ENCODE results near the gene MPDZ.

Gene MPDZ

DNA sequence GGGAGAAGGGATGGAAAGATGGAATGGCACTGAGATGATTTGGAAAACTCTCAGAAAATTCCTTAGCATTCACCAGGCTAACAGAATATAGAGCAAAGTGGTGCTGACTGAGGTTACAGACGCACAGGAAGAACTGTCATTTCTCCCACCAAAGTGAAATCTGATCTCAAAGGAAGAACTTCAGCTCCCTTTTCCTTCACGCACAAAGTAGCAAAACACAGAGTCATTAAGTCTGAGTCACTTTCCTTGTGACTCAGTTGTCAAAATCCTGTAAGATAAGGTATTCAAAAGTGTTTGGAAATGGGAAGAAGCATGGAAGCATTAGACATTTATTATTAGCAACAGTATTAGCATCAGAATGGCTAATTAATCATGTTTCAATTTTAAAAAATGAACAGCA, 11.7 kb downstream of the MPDZ start:
- TF ChIP-seq, protein P1, sequence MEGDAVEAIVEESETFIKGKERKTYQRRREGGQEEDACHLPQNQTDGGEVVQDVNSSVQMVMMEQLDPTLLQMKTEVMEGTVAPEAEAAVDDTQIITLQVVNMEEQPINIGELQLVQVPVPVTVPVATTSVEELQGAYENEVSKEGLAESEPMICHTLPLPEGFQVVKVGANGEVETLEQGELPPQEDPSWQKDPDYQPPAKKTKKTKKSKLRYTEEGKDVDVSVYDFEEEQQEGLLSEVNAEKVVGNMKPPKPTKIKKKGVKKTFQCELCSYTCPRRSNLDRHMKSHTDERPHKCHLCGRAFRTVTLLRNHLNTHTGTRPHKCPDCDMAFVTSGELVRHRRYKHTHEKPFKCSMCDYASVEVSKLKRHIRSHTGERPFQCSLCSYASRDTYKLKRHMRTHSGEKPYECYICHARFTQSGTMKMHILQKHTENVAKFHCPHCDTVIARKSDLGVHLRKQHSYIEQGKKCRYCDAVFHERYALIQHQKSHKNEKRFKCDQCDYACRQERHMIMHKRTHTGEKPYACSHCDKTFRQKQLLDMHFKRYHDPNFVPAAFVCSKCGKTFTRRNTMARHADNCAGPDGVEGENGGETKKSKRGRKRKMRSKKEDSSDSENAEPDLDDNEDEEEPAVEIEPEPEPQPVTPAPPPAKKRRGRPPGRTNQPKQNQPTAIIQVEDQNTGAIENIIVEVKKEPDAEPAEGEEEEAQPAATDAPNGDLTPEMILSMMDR (IDR thresholded peaks at IDR 0.05; ENCODE audit: low read depth, low read length): no peak
- H3K4me3 ChIP-seq (replicated peaks in 1 of 2; ENCODE audit: low read depth in 2 of 2, low read length in 2 of 2): no peak overlapping the region
- peak; percentile 91 to 94 for DNase-seq (ENCODE audit: low read depth in 2 of 2)

DNA sequence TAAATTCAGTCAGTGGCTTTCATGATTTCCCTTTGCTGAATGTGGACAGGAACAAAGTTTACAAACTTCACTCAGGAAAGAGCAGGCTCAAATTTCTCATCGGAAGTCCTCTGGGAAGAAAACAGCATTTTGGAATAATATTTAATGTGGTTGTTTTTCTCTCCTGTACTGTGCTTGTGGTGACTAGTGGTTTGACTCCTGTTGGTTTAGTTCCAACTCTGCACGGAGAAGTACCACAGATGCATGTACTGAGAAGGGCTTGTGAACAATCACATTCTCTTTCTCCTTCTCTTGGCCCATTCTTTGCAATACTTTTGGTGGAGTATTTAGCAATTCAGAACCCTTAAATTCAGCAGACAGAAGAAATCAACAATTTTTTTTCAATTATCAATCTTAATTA, 13.3 kb downstream of the MPDZ start:
- TF ChIP-seq, protein P1 (IDR thresholded peaks at IDR 0.05; ENCODE audit: low read depth, low read length): no peak
- no peak overlapping the region for H3K4me3 ChIP-seq (replicated peaks in 1 of 2; ENCODE audit: low read depth in 2 of 2, low read length in 2 of 2)
- DNase-seq (ENCODE audit: low read depth in 2 of 2): peak; percentile 78 to 91

DNA sequence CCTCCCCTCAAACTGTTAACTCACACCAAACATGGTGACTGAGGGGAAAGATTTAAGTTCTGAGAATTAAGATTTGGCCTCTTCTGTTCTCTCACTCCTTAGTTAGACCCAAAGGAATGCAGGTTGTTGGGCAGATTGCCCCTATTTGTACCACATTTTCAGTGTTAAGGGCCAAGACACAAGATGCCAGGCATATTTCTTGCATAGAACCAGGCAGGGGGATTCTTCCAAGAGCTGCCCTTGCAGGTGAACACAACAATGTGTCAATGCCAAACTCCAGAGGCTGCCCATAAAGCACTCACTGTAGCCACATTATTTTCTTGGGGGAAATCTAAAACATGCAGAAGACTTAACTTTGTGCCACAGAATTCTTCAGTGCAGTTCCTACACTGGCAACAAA, 14.7 kb downstream of the MPDZ start:
- no peak overlapping the region for H3K4me3 ChIP-seq (replicated peaks in 1 of 2; ENCODE audit: low read depth in 2 of 2, low read length in 2 of 2)
- DNase-seq (ENCODE audit: low read depth in 2 of 2): peak in 1 of 2 donors; percentile 33
- TF ChIP-seq, protein P1 (IDR thresholded peaks at IDR 0.05; ENCODE audit: low read depth, low read length): no peak

DNA sequence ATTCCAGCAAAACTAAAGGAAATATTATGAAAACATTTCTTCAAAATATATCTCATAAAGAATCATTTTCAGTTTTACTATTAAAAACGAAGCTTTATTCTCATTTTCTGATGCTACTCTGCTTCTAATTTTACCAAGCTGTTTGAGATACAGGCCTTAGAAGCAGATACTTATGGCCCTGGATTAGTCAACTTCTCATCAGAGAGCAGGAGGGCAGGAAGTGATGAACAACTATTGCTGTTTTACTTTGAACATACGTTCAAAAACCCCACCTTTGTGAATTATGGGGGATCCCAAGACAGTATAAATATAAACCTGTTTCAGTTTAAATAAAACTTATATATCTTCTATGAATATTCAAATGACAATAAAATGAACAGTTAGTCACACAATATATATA, 16.0 kb downstream of the MPDZ start:
- peak in 1 of 2 donors; percentile 36 for DNase-seq (ENCODE audit: low read depth in 2 of 2)
- H3K4me3 ChIP-seq (replicated peaks in 1 of 2; ENCODE audit: low read depth in 2 of 2, low read length in 2 of 2): no peak overlapping the region
- TF ChIP-seq, protein P1 (IDR thresholded peaks at IDR 0.05; ENCODE audit: low read depth, low read length): no peak

DNA sequence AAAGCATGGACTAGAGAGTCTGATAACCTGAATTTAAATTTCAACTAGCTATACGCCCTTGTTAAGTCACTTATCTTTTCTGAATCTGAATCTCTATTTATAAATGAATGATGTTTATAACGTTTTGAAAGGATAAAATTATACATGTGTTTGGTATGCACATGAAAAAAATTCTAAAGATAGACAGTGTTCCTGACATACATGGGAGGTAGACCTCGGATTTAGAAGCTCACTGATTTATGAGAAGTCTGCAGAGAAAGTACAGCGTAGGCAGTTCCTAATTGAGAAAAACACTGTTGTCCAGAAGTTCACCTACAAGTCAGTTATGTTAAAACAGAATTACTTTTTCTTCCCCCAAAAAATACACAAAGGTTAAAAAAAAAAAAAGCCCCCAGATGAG, 26.6 kb downstream of the MPDZ start:
- no peak for DNase-seq (ENCODE audit: low read depth in 2 of 2)
- TF ChIP-seq, protein P1 (IDR thresholded peaks at IDR 0.05; ENCODE audit: low read depth, low read length): no peak
- H3K4me3 ChIP-seq (replicated peaks in 1 of 2; ENCODE audit: low read depth in 2 of 2, low read length in 2 of 2): no peak overlapping the region

DNA sequence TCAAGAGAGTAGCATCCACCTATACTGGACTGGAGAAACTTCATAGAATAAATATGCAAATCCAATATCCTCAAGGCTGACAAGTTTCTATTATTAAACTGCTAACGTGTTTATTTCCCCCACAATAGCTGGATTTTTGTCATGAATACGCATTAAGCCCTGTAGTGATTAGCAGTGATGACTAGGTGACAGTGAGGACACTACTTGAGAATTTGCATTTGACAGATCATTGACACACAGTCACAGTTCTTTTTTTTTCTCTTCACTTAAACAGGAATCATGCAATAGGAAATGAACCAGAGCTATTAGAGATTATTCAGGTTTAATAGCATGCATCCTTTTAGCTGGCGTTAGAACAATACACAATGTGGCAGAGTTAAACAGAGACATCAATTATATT, 35.3 kb downstream of the MPDZ start:
- DNase-seq (ENCODE audit: low read depth in 2 of 2): no peak
- TF ChIP-seq, protein P1 (IDR thresholded peaks at IDR 0.05; ENCODE audit: low read depth, low read length): no peak
- no peak overlapping the region for H3K4me3 ChIP-seq (replicated peaks in 1 of 2; ENCODE audit: low read depth in 2 of 2, low read length in 2 of 2)

DNA sequence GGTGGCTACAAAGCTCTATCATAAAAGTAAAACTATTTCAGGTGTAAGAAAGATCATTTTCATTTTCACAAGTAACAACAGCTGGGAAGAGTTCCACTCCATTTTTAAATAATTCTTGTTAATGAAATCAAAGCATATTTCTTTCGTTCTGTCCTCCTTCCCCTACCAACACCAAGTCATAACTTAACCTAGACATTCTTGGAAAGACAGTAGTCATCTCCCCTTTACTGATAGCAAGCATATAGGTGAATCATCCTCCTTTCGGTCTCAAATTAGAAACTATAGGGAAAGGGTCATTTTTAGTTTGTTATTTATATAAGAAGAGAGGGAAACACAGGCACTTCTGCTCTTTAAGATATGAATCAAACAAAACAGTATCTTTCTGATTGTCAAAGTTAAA, 38.2 kb downstream of the MPDZ start:
- no peak for DNase-seq (ENCODE audit: low read depth in 2 of 2)
- TF ChIP-seq, protein P1 (IDR thresholded peaks at IDR 0.05; ENCODE audit: low read depth, low read length): no peak
- no peak overlapping the region for H3K4me3 ChIP-seq (replicated peaks in 1 of 2; ENCODE audit: low read depth in 2 of 2, low read length in 2 of 2)
